ENCODE results near the gene SLC35F1.

SLC35F1 gene

DNA sequence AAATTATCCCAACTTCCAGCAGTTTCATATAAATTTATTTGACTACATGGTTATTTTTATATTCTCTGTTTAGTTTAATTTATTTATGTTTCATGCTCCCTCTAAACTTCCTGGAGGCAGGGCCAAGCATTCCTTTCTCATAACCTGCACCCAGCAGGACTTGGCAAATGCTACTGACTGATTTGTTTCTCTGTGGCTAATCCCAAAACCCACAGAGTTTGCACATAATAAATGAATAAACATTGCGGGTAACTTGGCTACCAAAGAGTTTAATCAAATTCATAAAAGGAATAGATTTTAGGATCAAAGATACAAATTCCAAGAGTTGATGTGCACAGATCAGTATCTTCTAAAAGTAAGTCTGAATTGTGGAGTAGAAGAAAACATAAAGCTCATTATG is 239.5 kb downstream of the SLC35F1 start:
- Histone ChIP-seq H3K4me3 (replicated peaks; ENCODE audit: insufficient read depth, low read length) (no peak overlapping the region), H3K27ac (replicated peaks) (no peak overlapping the region), H3K27me3 (ENCODE audit: insufficient read depth, poor library complexity, severe bottlenecking) (no peaks in the 10 kb centered on the region)
- DNase-seq (ENCODE audit: low read depth in 1 of 2, low spot score in 1 of 2), result no peak
- TF ChIP-seq SPI1 (IDR thresholded peaks at IDR 0.05; ENCODE audit: borderline replicate concordance, low read depth) (no peak), POLR2AphosphoS5 (IDR thresholded peaks at IDR 0.05; ENCODE audit: low read depth) (no peak), CTCF (IDR thresholded peaks at IDR 0.05; ENCODE audit: insufficient read depth, low read length) (no peak), REST (IDR thresholded peaks at IDR 0.05; ENCODE audit: insufficient replicate concordance, low read depth) (no peak), GABPA (IDR thresholded peaks at IDR 0.05; ENCODE audit: low read depth) (no peak)

- TF ChIP-seq POLR2AphosphoS5 (IDR thresholded peaks at IDR 0.05; ENCODE audit: low read depth) (no peak), SPI1 (IDR thresholded peaks at IDR 0.05; ENCODE audit: borderline replicate concordance, low read depth) (no peak), CTCF (IDR thresholded peaks at IDR 0.05; ENCODE audit: insufficient read depth, low read length) (no peak), GABPA (IDR thresholded peaks at IDR 0.05; ENCODE audit: low read depth) (no peak), REST (IDR thresholded peaks at IDR 0.05; ENCODE audit: insufficient replicate concordance, low read depth) (no peak)
- H3K27me3 ChIP-seq (ENCODE audit: insufficient read depth, poor library complexity, severe bottlenecking), result no peaks in the 10 kb centered on the region
- H3K4me3 ChIP-seq (replicated peaks; ENCODE audit: insufficient read depth, low read length), result no peak overlapping the region
- no peak overlapping the region for H3K27ac ChIP-seq (replicated peaks)
- no peak for DNase-seq (ENCODE audit: low read depth in 1 of 2, low spot score in 1 of 2)
Observed at GRCh38 chr6:118147511-118147910, 240.4 kb downstream of the SLC35F1 start.

- no peak for DNase-seq (ENCODE audit: low read depth in 1 of 2, low spot score in 1 of 2)
- no peak overlapping the region for H3K27ac ChIP-seq (replicated peaks)
- H3K4me3 ChIP-seq (replicated peaks; ENCODE audit: insufficient read depth, low read length), result no peak overlapping the region
- TF ChIP-seq GABPA (IDR thresholded peaks at IDR 0.05; ENCODE audit: low read depth) (no peak), POLR2AphosphoS5 (IDR thresholded peaks at IDR 0.05; ENCODE audit: low read depth) (no peak), REST (IDR thresholded peaks at IDR 0.05; ENCODE audit: insufficient replicate concordance, low read depth) (no peak), SPI1 (IDR thresholded peaks at IDR 0.05; ENCODE audit: borderline replicate concordance, low read depth) (no peak), CTCF (IDR thresholded peaks at IDR 0.05; ENCODE audit: insufficient read depth, low read length) (no peak)
- no peaks in the 10 kb centered on the region for H3K27me3 ChIP-seq (ENCODE audit: insufficient read depth, poor library complexity, severe bottlenecking)
Observed at GRCh38 chr6:118148561-118148960, 241.5 kb downstream of the SLC35F1 start.

Data from HL-60 (cell line).